Right kidney (tissue), 1 donor: ENCODE measurements around the gene GNL2.
"Not testable (repeated sequence)": the region's sequence is repeated elsewhere in the genome, so short reads cannot be mapped to it uniquely, and the experiment has no call there.

Experiments
- DNase-seq: peaks from one replicate; pipeline ENCODE4 v3.0.0-alpha.2; 2016

Gene GNL2

DNA sequence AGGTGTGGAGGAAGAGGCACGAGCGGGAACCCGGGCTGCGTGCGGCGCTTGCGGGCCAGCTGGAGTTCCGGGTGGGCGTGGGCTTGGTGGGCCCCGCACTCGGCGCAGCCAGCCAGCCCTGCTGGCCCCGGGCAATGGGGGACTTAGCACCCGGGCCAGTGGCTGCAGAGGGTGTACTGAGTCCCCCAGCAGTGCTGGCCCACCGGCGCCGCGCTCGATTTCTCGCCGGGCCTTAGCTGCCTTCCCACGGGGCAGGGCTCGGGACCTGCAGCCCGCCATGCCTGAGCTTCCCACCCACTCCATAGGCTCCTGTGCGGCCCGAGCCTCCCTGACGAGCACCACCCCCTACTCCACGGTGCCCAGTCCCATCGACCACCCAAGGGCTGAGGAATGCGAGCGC lies 77.5 kb downstream of the GNL2 start:
- DNase-seq, result not testable (repeated sequence)

DNA sequence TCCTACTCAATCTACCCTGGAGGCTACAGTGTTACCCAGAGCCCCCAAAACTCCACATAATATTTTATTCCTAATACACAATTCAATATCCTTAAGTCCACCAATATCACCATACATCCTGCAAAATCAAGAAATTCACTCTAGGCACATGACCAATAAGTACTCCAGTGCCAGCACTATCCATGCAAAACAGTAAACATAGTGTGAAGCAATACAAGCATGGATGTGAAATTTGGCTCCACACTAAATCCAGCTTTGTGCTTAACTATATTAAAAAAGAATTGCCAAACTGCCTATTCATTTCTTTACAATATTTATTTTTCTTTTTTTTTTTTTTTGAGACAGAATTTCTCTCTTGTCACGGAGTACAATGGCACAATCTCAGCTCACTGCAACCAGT lies 78.2 kb downstream of the GNL2 start:
- DNase-seq, result no peak
